Measurements from ENCODE around the gene BCL2L14.

The BCL2L14 gene

DNA sequence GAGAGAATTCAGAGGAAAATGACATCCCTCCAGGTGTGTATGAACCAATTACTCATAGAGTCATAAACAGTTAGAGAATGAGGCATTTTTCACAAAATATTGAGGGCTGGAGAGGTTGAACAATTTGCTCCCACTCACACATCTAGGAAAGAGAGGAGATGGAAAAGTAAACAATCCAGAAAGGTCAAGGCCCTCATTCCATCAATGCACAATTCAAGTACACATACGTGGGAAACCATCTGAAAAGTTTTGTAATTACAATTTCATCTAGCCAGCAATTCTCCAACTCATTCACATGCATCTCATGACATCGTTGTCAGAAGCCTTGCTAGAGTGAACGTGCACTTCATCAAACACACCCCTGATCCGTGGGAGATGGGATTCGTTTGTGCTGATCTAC, 15.7 kb upstream of the BCL2L14 start:
- DNase-seq (ENCODE audit: low spot score): no peak

DNA sequence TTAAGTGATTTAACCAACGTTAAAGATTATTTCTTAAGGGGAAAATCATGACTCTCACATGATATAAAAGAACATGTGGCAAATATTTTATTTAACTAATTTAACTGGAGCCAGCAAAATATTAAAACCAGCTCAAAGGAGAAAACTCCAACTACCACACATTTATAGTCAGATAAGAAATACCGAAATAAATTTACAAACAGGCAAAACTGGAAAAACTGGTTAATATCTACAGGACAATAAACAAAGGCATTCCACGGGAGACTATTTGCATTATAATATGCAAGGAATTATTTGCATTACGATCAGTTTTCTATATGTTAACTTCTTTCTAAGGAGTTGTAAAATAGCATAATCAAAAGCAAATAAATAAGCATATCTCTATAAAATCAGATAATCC, 13.8 kb upstream of the BCL2L14 start:
- DNase-seq (ENCODE audit: low spot score): no peak

DNA sequence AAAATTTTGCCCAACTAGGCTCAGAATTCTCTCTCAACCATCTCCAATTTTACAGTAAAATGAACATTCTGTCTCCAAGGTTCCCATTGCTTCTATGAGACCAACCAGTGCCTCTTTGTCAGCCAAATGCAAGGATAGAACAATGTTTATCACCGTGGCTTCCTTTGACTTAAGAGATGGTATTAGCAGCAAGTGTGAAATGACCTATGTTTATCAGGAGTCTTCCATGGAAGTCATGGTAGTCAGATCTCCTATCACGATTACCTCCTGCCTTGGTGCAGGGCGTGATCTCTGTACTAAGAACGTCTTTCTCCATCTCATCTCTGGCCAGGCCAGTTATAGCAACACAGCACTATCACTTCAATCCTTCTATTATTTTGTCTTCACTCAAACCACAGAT, 6.1 kb upstream of the BCL2L14 start:
- no peak for DNase-seq (ENCODE audit: low spot score)

DNA sequence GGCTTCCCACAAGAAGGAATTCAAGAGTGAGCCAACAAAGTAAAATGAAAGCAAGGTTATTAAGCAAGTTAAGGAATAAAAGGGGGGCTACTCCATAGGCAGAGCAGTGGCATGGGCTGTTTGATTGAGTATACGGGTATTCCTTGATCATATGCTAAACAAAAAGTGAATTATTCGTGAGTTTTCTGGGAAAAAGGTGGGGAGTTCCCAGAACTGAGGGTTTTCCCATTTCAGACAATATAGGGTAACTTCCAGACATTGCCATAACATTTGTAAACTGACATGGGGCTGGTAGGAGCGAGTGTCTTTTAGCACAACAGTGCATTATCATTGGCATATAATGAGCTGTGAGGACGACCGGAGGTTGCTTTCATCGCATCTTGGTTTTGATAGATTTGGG, 2.0 kb upstream of the BCL2L14 start:
- DNase-seq (ENCODE audit: low spot score): no peak

DNA sequence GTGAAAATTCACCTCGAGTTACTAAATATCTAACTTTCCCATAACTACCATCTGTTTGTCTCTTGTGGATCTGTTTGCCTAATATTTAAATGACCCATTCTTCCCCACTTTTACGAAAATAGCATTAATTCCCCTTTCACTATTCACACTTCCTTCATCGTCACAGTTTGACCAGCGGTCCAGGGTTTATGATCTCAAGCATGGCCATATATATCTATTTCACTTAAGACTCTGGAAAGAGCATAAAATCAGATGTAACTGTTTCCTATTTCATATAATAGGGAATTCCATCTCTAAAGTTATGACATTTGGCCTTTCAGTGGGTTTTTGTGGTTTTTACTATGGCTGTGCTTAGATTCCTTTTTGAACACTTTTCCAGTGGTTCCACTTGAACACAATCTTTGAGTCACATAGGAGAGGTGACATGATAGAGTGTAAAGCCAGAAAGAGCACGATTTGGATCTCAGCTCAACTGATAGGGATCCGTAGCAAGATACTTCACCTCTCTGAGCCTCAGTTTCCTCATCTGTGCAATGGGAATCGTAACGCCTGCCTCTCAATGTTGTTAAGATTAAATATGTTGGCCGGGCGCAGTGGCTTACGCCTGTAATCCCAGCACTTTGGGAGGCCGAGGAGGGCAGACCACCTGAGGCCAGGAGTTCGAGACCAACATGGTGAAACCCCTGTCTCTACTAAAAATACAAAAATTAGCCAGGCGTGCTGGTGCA, 754 bp upstream of the BCL2L14 start:
- DNase-seq (ENCODE audit: low spot score): no peak

DNA sequence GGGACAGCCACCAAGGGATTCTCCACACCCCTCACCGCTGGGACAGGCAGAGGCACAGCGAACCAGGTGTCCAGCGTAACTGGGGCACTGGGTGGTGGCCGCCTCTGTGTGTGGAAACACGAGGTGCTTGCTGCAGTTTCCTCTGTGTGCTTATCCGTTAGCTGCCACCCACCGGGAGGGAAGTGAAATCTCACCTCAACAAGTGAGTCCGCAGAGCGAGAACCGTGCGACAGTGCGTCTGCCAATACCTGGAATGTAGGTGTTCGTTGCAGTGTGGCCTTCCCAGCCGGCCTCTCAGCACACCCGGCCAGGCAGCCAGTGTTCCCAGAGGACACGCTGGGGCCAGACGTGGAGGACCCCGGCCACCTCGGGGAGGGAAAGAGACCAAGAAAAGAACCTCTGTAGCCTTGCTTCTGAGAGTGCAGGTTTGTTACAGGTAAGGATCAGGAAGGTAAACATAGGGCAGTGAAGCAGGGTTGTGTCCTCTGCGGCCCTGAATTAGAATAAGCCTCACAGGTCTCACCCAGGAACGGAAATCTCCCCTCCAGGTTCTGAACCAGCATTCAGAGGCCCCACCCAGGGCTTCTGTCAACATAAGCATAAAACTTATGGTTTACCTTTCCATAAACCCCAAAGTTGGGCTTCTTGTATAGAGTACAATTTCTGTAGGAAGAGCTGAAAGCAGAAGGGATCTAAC, 1.5 kb downstream of the BCL2L14 start:
- DNase-seq (ENCODE audit: low spot score): no peak

DNA sequence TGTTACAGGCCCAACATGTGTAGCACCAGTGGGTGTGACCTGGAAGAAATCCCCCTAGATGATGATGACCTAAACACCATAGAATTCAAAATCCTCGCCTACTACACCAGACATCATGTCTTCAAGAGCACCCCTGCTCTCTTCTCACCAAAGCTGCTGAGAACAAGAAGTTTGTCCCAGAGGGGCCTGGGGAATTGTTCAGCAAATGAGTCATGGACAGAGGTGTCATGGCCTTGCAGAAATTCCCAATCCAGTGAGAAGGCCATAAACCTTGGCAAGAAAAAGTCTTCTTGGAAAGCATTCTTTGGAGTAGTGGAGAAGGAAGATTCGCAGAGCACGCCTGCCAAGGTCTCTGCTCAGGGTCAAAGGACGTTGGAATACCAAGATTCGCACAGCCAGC, 8.6 kb downstream of the BCL2L14 start:
- DNase-seq (ENCODE audit: low spot score): no peak

DNA sequence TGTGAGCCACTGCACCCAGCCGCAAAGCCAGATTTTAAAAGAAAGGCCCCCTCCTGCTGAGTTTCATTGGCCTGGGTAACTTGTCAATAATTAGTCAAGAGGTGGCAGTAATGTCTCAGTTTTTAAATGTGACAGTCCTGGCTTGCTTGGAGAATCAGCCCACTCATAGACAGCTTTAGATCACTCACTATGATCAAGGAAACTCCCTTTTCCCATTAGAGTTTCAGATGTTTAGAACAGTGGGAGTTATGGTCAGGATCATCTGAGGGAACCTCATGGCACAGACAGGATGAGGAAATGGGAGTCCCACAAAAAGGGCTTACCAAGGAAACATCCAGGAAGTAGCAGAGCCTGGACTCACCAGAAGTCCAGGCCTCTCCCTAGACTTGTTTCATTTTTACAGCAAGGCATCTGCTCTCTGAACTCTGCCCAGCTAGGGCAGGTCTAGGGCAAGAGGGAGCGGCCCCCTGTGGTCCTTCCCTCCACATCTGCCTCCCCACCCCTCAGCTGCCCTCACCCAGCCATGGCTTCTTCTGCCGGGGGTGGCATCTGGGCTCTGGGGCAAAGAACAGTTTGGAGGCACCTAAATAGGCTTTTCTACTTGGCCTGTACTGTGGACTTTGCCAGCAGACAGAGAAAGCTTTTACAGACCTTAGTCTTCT, 11.2 kb downstream of the BCL2L14 start:
- DNase-seq (ENCODE audit: low spot score): no peak

DNA sequence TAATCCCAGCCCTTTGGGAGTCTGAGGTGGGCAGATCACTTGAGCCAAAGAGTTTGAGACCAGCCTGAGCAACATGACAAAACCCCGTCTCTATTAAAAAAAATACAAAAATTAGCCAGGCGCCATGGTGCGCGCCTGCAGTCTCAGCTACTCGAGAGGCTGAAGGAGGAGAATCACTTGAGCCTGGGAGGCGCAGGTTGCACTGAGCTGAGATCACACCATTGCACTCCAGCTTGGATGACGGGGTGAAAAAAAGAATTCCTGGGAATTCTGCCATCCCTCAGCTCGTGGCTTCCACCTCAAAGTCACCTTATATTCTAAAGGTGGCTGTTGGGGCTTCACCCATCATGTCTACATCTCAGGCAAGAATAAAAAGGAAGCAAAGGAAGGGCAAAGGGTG, 12.9 kb downstream of the BCL2L14 start:
- DNase-seq (ENCODE audit: low spot score): no peak

DNA sequence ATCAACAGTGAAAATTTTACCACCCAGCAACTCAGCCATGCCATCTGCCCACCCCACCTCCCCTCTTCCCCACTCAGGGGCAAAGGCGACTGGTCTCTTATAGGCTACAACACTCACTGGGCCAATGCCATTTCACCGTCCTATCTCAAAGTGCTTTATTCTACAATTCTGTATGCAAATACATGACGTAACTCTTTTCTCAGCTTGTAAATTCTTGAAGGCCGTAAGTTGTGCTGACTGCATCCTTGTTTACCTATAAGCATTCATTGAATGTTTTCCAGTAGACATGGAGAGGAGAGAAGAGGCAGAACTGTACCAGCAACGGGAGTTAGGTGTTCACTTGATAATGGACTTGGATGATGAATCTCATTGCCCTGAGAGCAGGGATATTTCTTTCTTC, 15.6 kb downstream of the BCL2L14 start:
- DNase-seq (ENCODE audit: low spot score): no peak

DNA sequence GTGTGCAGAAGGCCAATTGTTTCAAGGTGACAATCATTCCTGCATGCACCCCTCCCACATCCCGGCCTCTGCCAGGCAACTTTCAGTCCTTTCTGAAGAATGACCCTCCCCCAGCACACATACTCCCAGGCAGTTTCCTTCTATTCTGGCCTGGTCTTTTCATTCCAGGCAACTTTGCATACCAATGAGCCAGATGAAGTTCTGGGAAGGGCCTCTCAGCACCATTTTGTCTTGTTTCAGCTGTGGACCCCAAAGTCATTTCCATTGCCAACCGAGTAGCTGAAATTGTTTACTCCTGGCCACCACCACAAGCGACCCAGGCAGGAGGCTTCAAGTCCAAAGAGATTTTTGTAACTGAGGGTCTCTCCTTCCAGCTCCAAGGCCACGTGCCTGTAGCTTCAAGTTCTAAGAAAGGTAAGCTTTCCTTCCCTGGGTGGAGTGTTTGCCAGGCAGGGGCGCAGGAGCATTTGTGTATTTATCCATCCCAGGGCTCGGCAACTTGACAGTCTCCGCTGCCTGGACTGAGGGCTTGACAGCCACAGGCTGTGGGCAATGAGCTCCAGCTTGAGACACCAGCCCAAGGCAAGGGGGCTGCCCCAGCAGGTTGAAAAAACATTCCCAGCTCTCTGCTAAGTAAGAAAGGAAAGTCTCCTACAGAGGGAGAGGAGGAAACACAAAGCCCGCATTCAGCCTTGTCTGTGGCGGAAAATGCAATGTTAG, 16.4 kb downstream of the BCL2L14 start:
- DNase-seq (ENCODE audit: low spot score): no peak

DNA sequence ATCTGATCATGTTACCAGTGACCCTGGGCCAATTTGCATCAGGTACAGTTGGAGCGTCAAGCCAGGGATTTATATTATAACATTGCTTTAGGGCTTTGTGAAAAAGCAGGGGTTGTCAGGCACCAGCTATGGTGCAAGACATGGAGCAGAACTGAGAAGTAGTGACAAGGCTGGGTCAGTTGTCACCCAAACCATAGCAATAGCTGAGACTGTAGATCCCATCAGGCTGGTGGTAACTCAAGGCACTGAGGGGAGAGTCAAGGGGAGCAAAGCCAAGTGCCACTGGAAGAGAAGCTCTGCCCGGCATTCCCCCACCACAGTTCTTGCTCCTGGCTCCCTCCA, 16.9 kb downstream of the BCL2L14 start:
- DNase-seq (ENCODE audit: low spot score): no peak

DNA sequence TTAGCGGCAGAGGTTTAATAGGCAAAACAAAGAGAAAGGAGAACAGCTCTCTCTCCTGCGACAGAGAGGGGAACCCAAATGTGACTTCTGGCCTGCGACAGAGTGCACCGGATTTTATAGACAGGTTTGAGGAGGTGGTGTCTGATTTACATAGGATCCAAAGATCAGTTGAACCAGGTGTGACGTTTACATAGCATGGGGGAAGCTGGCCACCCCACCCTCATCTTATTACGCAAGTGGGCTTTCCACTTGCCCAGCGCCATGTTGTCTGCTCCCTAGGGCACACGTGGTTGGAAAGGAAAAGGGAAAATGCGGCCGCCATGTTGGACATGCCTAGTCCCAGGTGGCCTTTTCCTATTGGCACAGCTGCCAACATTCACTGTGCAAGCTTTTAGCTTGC, 17.4 kb downstream of the BCL2L14 start:
- no peak for DNase-seq (ENCODE audit: low spot score)

DNA sequence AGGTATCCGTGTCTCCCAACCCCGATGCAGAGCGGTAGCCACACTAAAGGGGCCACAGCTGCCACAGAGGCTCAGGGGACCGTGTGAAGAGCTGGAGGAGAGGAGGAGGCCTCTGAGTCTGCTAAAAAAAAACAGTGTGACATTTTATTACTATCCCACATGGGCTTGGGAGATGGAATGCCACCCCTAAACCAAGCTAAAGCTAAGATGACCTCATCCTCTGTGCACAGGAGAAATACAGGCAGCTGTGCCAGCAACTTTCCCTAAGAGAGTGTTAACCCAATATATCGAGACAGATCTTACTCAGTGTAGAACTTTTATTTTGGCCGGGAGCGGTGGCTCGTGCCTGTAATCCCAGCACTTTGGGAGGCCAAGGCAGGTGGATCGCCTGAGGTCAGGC, 18.0 kb downstream of the BCL2L14 start:
- DNase-seq (ENCODE audit: low spot score): no peak

DNA sequence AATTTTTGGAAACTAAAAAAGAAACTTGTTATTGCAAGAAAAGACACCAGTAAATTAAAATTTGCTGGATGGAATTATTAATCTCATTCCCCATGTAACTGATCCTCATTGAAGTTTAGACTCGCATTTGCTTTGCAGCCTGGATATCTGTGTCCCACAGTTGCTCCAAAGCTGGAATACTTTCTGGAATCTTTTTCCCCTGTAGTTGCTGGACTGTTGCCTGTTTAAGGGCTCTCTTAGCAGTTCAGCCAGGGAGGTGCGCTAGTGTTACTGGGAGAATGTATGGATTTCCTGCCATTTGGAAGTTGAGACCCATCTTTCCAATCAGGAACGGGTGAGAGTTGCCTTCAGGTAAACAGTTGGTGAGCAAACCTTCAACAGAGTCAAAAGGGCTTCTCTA, 20.3 kb downstream of the BCL2L14 start:
- no peak for DNase-seq (ENCODE audit: low spot score)

DNA sequence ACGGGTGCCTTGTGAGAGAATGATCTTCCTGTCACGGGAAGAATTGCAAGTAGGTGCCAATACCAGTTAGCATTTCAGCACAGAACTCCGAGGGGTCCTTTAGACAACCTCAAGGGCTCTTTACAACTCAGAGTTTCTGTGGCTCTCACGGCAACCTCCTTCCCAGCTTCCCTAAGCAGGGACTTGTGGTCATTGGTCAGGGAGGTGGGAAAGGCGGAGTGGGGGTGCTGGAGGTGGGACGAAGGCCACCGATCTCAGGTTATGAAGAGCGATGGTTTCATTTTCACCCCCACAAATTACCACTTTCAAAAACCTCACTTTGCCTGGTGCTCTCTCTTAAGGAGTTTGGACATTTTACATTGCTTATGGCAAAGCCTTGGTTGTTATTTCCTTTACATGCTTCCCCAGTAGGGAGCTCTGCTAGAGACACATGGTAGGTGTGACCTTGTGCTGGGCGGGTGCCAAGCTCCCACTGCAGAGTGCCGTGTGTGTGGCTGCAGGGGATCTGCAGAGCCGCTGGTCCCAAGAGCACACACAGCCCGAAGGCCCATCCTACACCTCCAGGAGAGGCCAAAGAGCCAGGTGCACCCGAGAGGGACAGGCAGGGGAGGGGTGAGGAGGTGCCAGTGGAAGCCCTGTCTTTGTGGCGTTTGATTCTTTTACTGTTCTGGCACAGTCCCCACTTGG, 21.4 kb downstream of the BCL2L14 start:
- no peak for DNase-seq (ENCODE audit: low spot score)

DNA sequence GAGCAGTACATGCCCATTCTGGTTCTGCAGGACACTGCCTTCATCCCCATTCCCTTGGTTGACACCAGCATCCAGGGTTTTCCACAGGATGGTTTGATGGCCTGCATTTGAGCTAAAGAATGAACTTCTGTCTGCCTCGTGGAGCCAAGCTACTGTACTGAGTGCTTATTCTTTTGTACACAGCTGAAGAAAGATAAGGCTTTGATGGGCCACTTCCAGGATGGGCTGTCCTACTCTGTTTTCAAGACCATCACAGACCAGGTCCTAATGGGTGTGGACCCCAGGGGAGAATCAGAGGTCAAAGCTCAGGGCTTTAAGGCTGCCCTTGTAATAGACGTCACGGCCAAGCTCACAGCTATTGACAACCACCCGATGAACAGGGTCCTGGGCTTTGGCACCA, 23.7 kb downstream of the BCL2L14 start:
- no peak for DNase-seq (ENCODE audit: low spot score)

DNA sequence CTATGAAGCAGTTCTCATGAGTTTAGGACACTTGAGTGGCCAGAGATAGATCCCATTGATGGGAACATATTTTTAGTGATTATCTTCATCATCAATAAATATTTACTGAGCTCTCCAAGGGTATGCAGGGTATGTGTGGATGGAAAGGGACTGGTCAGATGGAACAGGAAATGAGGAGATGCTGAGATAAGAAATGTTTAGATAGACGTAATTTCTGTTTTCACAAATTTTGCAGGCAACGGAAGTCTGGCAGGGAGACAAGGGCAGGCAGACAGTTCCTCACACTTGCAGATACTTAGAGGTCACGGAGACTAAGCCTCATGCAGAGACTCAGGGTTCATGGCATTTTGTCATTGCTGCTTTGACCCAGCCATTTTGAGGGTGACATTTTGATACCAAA, 24.3 kb downstream of the BCL2L14 start:
- DNase-seq (ENCODE audit: low spot score): no peak

DNA sequence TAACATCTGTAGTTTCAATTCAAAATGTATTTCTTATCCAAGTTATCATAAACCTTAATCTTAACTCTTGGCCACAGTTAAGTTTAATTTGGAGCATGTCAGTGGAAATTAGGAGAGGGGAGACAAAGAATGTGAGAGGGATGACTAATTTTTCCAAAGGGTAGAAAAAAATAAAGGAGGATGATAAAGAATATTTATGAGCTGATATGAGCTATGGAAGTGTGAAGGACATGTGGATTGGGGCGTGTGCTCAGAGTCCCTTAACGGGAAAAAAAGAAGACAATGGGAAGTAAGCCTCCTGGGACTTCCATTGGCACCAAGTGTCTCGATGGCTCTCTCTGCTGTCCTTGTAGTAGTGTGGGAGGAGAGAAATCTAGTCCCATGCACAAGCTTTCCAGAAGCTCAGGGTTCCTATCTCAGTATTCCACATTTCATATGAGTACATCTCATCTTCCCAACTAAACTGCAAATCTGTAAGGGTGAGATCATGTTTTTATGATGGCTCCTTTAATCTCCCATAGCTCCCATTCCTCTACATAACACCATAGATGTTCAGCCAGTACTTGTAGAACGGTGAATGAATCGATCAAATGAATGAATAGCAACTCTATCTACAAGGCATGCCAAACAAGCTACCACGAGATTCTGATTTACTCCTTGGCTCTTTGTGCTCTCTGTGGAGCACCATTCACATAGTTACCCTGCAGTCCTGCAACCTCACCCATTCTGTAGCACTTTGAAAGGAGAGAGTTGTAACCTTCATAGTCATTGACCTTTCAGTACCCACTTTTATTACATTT, 27.4 kb downstream of the BCL2L14 start:
- DNase-seq (ENCODE audit: low spot score): no peak

DNA sequence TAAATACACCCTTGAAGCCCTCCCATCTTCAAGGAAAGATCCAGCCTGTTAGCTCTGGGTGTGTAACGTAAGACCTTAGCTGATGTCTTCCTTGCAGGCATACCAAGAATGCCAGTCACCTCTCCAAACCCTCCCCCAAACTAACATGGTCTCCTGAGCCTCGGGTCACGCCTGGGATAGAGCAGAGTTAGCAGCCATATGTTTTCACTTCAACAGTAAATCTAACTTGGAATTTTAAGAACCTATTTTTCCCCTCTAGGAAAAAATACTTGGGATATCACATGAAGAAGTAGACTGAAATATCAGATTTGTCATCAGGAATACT, 27.9 kb downstream of the BCL2L14 start:
- no peak for DNase-seq (ENCODE audit: low spot score)

DNA sequence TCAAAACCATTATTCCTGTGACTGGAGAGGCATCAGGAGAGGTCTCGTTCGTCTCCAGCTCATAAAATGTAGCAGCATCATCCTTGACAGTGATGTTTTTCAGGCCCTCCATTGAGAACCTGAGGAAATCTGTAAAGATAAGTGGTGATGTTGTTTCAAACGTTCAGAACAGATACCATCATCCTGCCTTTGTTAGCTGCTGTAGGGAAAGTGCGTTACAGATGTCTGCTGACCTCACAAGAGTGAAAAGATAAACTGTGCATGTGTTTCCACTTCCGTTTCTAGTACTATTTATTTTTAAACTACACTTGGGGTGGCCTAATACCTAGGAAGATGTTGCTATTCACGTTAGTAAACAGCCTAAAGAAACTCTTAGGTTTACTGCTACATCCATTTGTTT, 28.4 kb downstream of the BCL2L14 start:
- no peak for DNase-seq (ENCODE audit: low spot score)

DNA sequence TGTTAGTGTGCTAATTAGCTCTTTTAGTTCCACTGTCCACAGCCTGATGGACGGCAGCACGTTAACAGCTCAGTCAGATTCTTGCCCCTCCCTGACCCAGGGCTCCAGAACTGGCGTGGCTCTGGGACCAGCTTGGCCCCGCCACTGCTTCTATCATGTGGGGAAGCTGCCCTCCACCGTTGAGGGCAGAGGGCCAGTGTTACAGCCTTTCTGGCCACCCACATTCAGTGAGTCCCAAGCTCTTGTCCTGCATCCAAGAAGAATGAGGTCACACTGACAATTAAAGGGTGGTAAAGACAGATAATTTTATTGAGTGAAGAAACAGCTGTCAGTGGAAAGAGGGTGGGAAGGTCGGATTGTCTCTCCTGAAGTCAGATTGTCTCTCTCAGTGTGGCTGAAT, 36.9 kb downstream of the BCL2L14 start:
- no peak for DNase-seq (ENCODE audit: low spot score)
